Activated CD8-positive, alpha-beta memory T cell treated with anti-CD3 and anti-CD28 coated beads for 36 hours (primary cell): ENCODE data around the gene HLA-DMB. TPM values are rescaled to one million over a fixed set of nuclear protein-coding genes. Genes with fewer than 3 reads are reported as not detected.

Experiments
- CTCF ChIA-PET: fragments of 350-600 bp; sonication (Branson Sonifier 250); formaldehyde crosslinking; loops from one replicate; lab custom pipeline; 2021; ENCODE audit warnings: antibody characterized with exemption; lab: Charles Lee
- POLR2A ChIA-PET: fragments of 350-600 bp; sonication (Branson Sonifier 250); formaldehyde crosslinking; loops from one replicate; lab custom pipeline; 2021; ENCODE audit warnings: antibody characterized with exemption; lab: Charles Lee
- total RNA-seq, 2 experiments: library from RNA; stranded (reverse); gene quantifications; one replicate each; pipeline ENCODE4 v1.2.3, GENCODE V29; 2021

HLA-DMB gene
- total RNA-seq, 2 experiments from 2014 or later, result 2.2 to 2.6 TPM

- POLR2A ChIA-PET, result interaction anchor here (0.8 kb wide), 1 partner anchor 8 kb away, joined by 6 read pairs; no protein-coding TSS in a partner anchor
- CTCF ChIA-PET, result interaction anchor here (1.1 to 1.9 kb wide), 4 partner anchors 10 to 54 kb away, joined by 3 to 9 read pairs (median 4); no protein-coding TSS in a partner anchor
Observed at GRCh38 chr6:32963866-32964265, 23.0 kb upstream of the HLA-DMB start.

DNA sequence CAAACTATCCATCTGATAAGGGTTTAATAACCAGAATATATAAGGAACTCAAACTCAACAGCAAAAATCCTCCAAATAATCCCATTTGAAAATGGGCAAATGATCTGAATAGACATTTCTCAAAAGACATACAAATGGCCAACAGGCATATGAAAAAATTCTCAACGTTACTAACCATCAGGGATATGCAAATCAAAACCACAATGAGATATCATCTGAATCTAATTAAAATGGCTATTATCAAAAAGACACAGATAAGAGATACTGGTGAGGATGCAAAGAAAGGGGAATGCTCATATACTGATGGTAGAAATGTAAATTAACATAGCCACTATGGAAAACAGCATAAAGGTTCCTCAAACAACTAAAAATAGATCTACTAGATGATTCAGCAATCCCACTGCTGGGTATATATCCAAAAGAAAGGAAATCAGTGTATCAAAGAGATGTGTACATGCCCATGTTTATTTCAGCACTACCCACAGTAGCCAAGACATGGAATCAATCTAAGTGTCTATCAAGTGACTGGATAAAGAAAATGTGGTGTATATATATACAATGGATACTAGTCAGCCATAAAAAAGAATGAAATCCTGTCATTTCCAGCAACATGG is 21.5 kb upstream of the HLA-DMB start:
- ChIA-PET POLR2A (no interaction called here), CTCF (interaction anchor here (1.3 to 1.9 kb wide), 2 partner anchors 8 to 10 kb away, joined by 4 to 5 read pairs; partner anchors contain the start of gene HLA-DMA)

- CTCF ChIA-PET, result interaction anchor here (1.5 kb wide), 1 partner anchor 16 kb away, joined by 3 read pairs; no protein-coding TSS in a partner anchor
- POLR2A ChIA-PET, result no interaction called here
Observed at GRCh38 chr6:32960563-32960962, 19.7 kb upstream of the HLA-DMB start.

- CTCF ChIA-PET, result interaction anchor here (1.2 to 5.9 kb wide), 4 partner anchors 11 to 28 kb away, joined by 6 to 46 read pairs (median 18); partner anchors contain the start of gene BRD2
- POLR2A ChIA-PET, result interaction anchor here (0.6 to 5.0 kb wide), 2 partner anchors 15 to 31 kb away, joined by 3 to 52 read pairs; no protein-coding TSS in a partner anchor
Observed at GRCh38 chr6:32956176-32956575, 15.3 kb upstream of the HLA-DMB start.

DNA sequence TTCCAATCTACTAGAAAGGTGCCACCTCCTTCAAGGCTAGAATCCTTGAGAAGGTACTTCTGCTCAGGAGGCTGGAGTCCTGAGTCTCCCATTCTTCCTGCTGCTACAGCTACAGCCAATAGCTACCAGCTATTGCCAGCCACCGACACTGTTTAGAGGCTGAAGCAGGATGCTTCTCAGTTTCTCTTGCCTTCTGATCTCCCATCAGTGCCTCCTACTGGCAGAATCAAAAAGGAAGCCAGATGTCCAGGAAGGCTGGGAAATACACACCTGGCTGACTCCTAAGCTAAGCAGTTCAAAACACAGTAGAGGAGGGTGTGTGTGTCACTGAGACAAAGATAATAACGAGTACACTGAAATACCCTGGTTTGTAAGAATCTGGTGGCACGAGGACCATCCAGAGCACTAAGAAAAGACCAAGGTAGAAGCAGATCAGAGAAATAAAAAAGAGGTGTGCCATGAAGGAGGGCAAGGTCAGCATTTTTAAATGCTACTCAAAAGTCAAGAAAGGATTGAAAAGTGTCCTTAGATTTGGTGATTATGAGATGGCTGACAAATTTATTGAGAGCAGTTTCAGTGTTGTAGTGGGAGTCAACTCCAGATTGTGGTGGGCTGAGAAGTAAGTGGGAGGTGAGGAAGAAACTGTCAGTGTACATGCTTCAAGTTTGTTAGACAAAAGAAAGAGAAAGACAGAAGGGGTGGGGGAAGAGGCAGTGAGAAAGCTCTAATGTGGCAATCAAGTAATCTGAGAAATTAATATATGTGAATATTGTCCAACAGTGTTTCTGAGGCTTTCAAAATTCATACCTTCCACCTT is 14.4 kb upstream of the HLA-DMB start:
- POLR2A ChIA-PET, result interaction anchor here (0.6 to 5.0 kb wide), 4 partner anchors 13 to 34 kb away, joined by 3 to 52 read pairs (median 6); partner anchors contain the start of gene BRD2
- CTCF ChIA-PET, result interaction anchor here (0.7 to 5.9 kb wide), 10 partner anchors 8 to 449 kb away, joined by 4 to 46 read pairs (median 12); partner anchors contain the start of genes BRD2 and TAP2

GRCh38 chr6:32954267-32954666 is 13.4 kb upstream of the HLA-DMB start:
- ChIA-PET POLR2A (interaction anchor here (1.0 to 5.0 kb wide), 3 partner anchors 14 to 20 kb away, joined by 4 to 52 read pairs (median 5); partner anchors contain the start of gene BRD2), CTCF (interaction anchor here (0.6 to 5.9 kb wide), 15 partner anchors 9 to 480 kb away, joined by 3 to 46 read pairs (median 11); partner anchors contain the start of gene BRD2)

GRCh38 chr6:32953775-32954174 is 12.9 kb upstream of the HLA-DMB start:
- POLR2A ChIA-PET, result interaction anchor here (0.5 to 5.0 kb wide), 6 partner anchors 14 to 99 kb away, joined by 3 to 52 read pairs (median 4); partner anchors contain the start of gene BRD2
- CTCF ChIA-PET, result interaction anchor here (0.6 to 5.9 kb wide), 17 partner anchors 10 to 481 kb away, joined by 3 to 46 read pairs (median 11); partner anchors contain the start of genes BRD2, HLA-DMB and TAP2

- ChIA-PET POLR2A (interaction anchor here (0.5 to 5.0 kb wide), 7 partner anchors 14 to 114 kb away, joined by 3 to 52 read pairs (median 3); partner anchors contain the start of gene TAP2), CTCF (interaction anchor here (0.5 to 5.9 kb wide), 20 partner anchors 9 to 1299 kb away, joined by 3 to 46 read pairs (median 6); partner anchors contain the start of genes BRD2, HLA-DMB and TAP2)
Observed at GRCh38 chr6:32952817-32953739, 12.2 kb upstream of the HLA-DMB start, which contains the start of gene HLA-DMA. TSS of gene HLA-DMA (minus strand) at chr6:32953097. CDS start at chr6:32953036, 61 bp downstream.

- ChIA-PET CTCF (interaction anchor here (1.0 to 3.4 kb wide), 4 partner anchors 10 to 34 kb away, joined by 3 to 19 read pairs (median 8); partner anchors contain the start of genes BRD2 and HLA-DMB), POLR2A (no interaction called here)
Observed at GRCh38 chr6:32950449-32950848, 9.6 kb upstream of the HLA-DMB start.

DNA sequence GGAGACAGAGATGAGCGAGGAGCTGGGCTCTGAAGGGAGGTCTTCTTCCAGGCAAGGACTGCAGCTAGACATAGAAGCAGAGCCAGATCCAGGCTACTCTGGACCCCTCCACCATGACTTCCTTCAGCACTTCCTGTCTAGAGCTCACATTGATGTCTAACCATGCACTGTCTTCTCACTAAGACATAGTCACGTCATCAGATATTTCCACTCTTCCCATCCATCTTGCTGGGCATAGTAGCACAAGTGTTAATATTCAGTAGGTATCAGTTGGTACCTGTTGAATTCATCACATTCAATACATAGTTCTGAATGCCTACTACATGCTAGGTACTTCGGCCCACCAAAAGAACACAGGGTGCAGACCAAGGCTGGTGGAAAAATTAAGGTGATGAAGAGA is 9.2 kb upstream of the HLA-DMB start:
- CTCF ChIA-PET, result interaction anchor here (1.0 to 2.3 kb wide), 3 partner anchors 17 to 34 kb away, joined by 3 to 12 read pairs (median 4); partner anchors contain the start of gene BRD2

DNA sequence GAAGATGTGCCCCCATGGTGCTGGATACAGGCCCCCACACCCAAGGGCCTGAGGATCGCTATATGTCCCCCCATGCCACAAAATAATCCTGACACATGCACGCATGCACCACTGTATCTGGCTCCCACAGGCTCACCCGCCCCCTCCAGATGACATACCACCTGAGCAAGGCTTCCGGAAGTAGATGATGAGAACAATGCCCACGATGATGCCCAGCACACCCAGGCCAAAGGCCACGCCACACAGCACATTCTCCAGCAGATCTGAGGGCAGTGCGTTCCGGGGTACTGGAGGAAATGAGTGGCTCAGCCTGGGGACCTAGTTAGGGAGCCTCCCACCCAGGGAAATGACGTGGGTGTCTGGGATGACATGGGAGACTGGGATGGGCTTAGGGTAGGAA is 8.3 kb upstream of the HLA-DMB start:
- CTCF ChIA-PET, result interaction anchor here (2.3 kb wide), 1 partner anchor 16 kb away, joined by 12 read pairs; no protein-coding TSS in a partner anchor
- POLR2A ChIA-PET, result no interaction called here

More for the DNA sequence above, 9.2 kb upstream of the HLA-DMB start:
- POLR2A ChIA-PET, result no interaction called here

DNA sequence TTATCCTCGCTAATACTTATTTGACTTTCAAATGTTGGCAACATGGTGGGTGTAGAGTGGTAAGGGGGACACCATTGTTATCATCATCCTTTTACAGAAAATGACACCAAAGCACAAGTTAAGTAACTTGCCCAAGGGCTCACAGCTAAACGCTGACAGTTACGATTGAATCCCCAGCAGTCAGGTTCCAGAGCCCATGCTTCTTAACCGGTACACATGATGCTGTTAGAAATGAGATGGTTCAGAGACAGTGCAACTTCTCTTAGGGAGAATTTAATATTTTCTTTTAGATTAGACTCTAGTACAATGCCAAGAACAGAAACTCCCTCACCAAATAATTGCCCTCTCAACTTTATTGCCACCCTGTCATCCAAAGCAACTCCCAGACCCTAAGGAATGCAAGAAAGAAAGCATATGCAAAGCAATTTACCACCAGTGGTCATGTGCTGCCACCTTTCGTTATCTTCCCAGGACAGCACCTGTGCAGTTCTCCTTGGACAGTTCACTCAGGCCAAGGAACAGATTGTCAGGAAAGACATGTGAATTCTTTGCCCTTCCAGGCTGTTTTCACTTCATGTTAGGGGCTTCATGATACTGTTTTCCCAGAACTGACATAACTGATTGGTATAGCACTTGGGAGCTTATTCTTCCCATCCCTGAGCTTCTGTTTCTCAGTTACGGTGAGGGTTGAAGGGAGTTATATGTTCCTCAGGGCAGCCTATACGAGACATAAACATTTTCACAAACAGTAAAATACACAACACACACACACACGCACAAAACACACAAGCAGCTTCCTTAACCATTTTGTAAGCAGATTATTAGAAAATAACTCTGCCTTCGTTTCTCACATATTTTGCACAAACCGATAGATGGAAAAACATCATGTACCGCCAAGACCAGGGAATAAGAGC is 7.0 kb upstream of the HLA-DMB start:
- POLR2A ChIA-PET, result interaction anchor here (1.8 kb wide), 1 partner anchor 24 kb away, joined by 9 read pairs; no protein-coding TSS in a partner anchor
- CTCF ChIA-PET, result interaction anchor here (0.8 to 1.8 kb wide), 5 partner anchors 14 to 90 kb away, joined by 3 to 10 read pairs (median 5); no protein-coding TSS in a partner anchor

- CTCF ChIA-PET, result interaction anchor here (1.6 to 1.8 kb wide), 2 partner anchors 13 to 90 kb away, joined by 5 to 10 read pairs; no protein-coding TSS in a partner anchor
- POLR2A ChIA-PET, result interaction anchor here (1.8 kb wide), 1 partner anchor 25 kb away, joined by 9 read pairs; no protein-coding TSS in a partner anchor
Observed at GRCh38 chr6:32946893-32947292, 6.1 kb upstream of the HLA-DMB start.

- ChIA-PET CTCF (no interaction called here), POLR2A (no interaction called here)
Observed at GRCh38 chr6:32945953-32946352, 5.1 kb upstream of the HLA-DMB start.

GRCh38 chr6:32945108-32945760 is 4.4 kb upstream of the HLA-DMB start:
- CTCF ChIA-PET, result interaction anchor here (0.9 to 3.6 kb wide), 2 partner anchors 12 to 39 kb away, joined by 3 to 16 read pairs; no protein-coding TSS in a partner anchor
- POLR2A ChIA-PET, result no interaction called here
